DMS153 (cell line): ENCODE data around the gene FECH.
"Not testable (repeated sequence)": the region's sequence is repeated elsewhere in the genome, so short reads cannot be mapped to it uniquely, and the experiment has no call there.

Experiments used
- DNase-seq: peaks from one replicate; lab custom pipeline; 2025; lab: John Stamatoyannopoulos, UW

FECH gene

GRCh38 chr18:57529151-57529550 is 57.4 kb downstream of the FECH start:
- no peak for DNase-seq

DNA sequence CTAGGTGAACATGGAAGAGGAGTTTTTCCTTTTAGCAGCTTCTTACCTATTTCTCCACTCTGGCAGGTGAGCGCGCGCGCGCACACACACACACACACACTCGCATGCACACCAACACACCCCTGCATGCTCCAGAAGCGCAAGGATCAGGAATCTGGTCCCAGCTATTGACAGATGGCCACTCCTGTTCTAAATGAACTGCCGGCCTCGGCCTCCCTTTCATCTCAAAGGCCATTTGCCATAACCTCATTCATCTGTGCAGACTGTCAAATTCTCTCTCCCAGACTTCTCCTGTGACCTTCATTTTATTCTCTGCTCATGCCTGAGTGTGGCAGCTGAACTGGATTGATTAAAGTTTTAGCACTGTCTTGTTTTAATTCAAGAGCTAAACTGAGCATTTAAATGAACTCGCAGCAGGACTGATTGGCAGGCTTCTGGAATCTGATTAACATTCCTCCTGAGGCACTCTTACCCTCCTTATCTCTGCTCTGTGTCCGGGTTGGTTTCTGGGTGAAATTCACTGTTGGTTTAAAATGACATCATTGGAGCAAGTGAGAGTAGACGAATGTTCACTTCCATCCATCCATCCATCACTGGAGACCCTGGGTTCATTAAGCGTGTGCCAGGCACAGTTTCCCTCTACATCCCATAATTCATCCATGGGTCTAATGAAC is 58.8 kb downstream of the FECH start:
- DNase-seq: no peak

- DNase-seq: no peak
These were observed 63.1 kb downstream of the FECH start for GRCh38 chr18:57523171-57523956.

DNA sequence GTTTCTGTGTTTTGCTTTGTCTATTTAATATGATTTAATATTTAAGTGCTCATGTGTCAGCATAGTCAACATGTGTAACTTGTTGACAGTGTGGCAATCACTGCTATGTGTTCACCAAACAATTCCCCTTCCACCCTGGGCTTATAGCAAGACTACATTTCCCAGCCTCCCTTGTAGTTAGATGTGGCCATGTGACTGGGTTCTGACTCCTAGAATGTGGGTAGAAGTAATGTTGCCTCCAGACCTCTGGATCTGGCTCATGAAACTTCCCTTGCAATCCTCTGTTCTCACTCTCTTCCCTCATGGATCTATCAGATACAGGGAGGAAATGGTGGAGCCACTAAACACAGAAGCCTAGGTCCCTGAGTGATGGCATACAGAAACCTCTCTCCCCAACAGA is 64.2 kb downstream of the FECH start:
- DNase-seq: not testable (repeated sequence)

- no peak for DNase-seq
These were observed 66.7 kb downstream of the FECH start for GRCh38 chr18:57519668-57520424.

DNA sequence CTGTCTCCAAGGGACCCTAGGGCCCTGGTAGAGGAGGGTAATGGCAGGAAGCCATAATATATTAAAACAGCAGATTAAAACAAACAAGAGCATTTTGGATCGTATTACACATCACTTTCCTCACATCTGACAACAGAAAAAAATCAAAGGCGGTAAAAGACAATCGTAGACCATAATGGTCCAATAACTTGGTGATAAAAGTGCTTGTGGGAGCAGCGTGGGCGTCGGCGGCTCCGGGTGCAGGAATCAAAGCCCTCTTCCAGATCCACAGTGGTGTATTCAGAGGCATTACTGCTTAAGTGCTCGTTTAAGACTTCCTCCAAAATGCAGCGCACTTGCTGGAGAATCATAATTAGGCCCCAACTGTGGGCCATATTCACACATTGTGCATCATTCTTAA is 68.0 kb downstream of the FECH start:
- no peak for DNase-seq

GRCh38 chr18:57516056-57516455 is 70.4 kb downstream of the FECH start:
- no peak for DNase-seq

DNA sequence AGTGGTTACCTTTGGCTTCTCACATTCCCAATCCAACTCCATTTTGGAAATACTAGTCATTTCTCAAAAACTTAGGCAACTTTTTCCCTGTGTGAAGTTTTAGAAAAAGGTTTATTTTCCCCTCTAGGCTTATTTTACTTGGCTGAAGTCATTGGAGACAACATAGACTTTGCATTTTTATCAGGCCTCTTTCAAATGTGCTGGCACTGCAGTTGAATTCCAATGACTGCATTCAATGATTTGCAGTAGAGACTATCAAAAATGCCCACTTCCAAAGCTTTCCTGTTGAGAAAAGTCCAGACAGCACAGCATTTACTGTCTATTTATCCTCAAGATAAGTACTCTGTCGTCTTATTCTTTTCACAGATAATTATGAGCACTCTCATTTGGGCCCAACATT is 81.3 kb downstream of the FECH start:
- no peak for DNase-seq

GRCh38 chr18:57502624-57503023 is 83.9 kb downstream of the FECH start:
- DNase-seq: no peak

GRCh38 chr18:57498682-57499256 is 87.7 kb downstream of the FECH start:
- no peak for DNase-seq
